Fibroblast of pulmonary artery (primary cell): ENCODE measurements around the gene RBM34.

Experiments used
- DNase-seq: peaks from one replicate; pipeline ENCODE4 v3.0.0-alpha.2; 2010; ENCODE audit warnings: low read depth
- H3K4me3 ChIP-seq: replicated peaks from 2 replicates; pipeline ENCODE4 v1.5.1; 2011; ENCODE audit warnings: low read depth, mild to moderate bottlenecking, control low read depth, low read length, moderate library complexity
- TF ChIP-seq, protein P1 (sequence below): IDR thresholded peaks from 2 replicates; pipeline ENCODE4 v1.5.1; 2011; ENCODE audit warnings: mild to moderate bottlenecking, control low read depth, low read length, inconsistent platforms; ENCODE audit errors: missing control alignments

The RBM34 gene

GRCh38 chr1:235139315-235139714 lies 21.7 kb downstream of the RBM34 start:
- TF ChIP-seq, protein P1, sequence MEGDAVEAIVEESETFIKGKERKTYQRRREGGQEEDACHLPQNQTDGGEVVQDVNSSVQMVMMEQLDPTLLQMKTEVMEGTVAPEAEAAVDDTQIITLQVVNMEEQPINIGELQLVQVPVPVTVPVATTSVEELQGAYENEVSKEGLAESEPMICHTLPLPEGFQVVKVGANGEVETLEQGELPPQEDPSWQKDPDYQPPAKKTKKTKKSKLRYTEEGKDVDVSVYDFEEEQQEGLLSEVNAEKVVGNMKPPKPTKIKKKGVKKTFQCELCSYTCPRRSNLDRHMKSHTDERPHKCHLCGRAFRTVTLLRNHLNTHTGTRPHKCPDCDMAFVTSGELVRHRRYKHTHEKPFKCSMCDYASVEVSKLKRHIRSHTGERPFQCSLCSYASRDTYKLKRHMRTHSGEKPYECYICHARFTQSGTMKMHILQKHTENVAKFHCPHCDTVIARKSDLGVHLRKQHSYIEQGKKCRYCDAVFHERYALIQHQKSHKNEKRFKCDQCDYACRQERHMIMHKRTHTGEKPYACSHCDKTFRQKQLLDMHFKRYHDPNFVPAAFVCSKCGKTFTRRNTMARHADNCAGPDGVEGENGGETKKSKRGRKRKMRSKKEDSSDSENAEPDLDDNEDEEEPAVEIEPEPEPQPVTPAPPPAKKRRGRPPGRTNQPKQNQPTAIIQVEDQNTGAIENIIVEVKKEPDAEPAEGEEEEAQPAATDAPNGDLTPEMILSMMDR: no peak
- H3K4me3 ChIP-seq: no peak overlapping the region

GRCh38 chr1:235138821-235139220 lies 22.2 kb downstream of the RBM34 start:
- DNase-seq: no peak
- H3K4me3 ChIP-seq: no peak overlapping the region
- TF ChIP-seq, protein P1: no peak

More at GRCh38 chr1:235139315-235139714, 21.7 kb downstream of the RBM34 start:
- no peak for DNase-seq

DNA sequence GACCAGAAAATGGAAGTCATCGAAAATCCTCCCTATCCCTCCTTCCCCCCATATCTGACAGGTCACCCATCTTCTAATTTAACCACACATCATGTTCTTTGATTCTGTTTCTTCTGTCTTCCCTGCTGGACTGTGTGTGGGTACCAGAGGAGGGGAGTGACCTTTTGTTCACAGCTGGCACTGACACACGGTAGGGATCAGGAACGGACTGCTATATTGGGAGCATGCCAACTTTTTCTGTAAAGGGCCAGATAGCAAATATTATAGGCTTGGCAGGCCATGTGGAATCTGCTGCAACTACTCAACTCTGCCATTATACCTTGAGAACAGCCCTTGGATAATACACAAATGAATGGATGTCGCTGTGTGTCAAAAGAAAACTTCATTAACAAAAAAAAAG lies 24.9 kb downstream of the RBM34 start:
- TF ChIP-seq, protein P1: no peak
- H3K4me3 ChIP-seq: no peak overlapping the region

GRCh38 chr1:235134171-235134570 lies 26.9 kb downstream of the RBM34 start:
- TF ChIP-seq, protein P1: no peak
- H3K4me3 ChIP-seq: no peak overlapping the region
- DNase-seq: no peak

More for the DNA sequence above, 24.9 kb downstream of the RBM34 start:
- DNase-seq: no peak

DNA sequence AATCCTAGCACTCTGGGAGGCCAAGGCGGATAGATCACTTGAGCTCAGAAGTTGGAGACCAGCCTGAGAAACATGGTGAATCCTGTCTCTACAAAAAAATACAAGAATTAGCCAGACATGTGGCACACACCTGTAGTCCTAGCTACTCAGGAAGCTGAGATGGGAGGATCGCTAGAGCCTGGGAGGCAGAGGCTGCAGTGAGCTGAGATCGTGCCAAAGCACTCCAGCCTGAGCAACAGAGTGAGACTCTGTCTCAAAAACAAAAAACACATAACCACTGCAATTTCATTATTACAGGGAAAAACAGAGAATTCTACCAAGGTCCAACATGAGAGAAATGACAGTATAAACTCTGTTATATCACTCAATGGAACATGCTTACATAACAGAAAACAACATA lies 28.0 kb downstream of the RBM34 start:
- TF ChIP-seq, protein P1: no peak
- H3K4me3 ChIP-seq: no peak overlapping the region
- no peak for DNase-seq

DNA sequence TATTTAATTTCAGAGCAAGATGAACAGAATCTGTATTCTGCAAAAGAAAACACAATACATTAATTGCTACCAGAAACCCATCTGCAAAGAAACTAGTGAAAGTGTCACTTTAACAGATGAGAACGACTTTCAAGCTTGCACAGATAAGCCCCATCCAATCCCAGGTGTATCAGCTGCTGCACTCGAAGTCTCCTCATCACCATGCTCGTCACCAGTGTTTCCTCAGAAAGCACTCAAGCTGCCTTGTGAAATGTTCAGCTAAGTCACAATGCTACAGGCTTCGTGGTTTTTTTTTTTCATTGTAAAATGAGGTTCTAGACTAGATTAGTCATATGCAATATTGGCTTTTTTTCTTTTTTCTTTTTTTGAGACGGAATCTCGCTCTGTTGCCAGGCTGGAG lies 29.1 kb downstream of the RBM34 start:
- TF ChIP-seq, protein P1: no peak
- no peak overlapping the region for H3K4me3 ChIP-seq
- no peak for DNase-seq

- DNase-seq: no peak
- TF ChIP-seq, protein P1: no peak
- H3K4me3 ChIP-seq: no peak overlapping the region
Observed at GRCh38 chr1:235130766-235131270, 30.2 kb downstream of the RBM34 start.
